ENCODE results near the gene CRTC1.
"Not testable (repeated sequence)": the region's sequence is repeated elsewhere in the genome, so short reads cannot be mapped to it uniquely, and the experiment has no call there.

The CRTC1 gene

GRCh38 chr19:18669883-18670282 is 13.6 kb upstream of the CRTC1 start:
- DNase-seq: no peak

- DNase-seq: no peak
Measured at GRCh38 chr19:18670312-18670711, 13.2 kb upstream of the CRTC1 start.

DNA sequence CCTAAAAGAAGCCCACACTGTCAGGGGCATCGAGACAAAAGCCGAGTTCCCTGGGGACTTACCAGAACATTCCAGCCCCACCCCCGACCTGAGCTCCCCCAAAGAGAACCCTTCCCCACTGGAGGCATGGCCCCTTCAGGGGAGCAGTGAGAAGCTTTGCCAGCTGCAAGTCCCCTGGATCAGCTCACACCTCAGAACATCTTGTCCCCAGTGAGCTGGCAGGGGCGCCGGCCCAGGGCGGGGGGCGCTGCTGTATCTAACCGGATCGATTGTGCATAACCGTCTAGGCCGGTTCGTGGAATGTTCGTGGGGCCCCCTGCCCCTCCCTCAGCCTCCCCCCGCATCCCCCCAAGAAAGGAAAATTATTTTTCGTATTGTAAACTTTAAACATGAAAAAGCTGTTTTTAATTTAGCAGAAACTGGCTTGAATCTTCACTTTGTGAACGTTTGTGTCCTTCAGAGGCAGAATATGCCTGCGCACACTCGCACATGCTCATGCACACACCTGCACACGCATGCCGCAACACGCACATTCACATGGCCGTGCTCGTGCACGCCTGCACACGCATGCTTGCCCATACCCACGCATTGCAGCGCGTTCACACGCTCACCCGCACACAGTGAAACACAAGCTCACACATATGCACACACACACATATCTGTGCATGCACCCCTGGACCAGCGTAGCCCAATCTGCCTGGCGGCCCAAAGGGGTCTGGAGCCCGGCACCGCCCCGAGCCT is 12.0 kb upstream of the CRTC1 start:
- no peak for DNase-seq

GRCh38 chr19:18672044-18672451 is 11.4 kb upstream of the CRTC1 start:
- DNase-seq: no peak

DNA sequence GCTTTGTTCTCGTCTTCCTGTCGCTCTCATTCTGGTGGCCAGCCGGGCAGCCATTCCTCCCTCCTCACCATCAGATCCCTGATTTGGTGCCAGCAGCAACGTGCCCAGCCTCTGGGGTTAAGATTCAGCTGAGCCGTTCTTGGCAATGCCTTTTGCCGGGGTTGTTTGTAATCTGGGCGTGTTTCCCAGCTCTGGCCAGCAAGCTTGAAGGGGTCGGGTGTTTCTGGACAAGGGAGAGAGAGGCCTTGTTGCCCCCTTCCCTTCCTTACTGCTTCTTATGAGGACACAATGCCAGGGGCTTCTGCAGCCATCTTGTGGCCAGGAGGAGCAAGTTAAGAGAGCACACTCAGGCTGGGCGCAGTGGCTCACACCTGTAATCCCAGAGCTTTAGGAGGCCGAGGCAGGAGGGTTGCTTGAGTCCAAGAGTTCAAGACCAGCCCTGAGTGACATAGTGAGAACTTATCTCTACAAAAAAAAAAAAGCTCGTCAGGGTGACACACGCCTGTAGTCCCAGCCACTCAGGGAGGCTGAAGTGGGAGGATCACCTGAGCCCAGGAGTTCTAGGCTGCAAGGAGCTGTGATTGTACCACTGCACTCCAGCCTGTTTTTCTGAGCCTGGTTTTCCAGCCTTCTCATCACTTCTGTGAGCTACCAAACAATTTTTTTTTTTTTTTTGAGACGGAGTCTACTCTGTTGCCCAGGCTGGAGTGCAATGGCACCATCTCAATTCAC is 10.7 kb upstream of the CRTC1 start:
- peak; percentile 68 for DNase-seq

DNA sequence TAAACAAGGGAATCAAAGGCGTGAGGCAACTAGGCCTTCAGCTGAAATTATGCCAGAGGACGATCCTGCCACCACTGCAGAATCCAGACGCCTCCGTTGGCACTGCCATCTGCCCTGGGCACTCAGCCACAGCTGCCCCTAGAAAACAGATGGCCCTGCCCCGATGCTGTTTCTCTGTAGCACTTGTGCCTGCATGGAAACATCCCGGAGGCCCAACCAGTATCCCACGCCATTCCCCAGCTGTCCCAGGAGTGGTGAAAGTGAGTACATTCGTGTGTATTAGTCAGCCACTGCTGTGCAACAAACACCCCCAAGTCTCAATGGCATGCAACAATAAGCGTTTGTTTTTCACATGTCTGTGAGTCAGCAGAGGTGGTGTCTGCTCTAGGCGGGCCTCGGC is 8.9 kb upstream of the CRTC1 start:
- DNase-seq: no peak

- no peak for DNase-seq
Measured at GRCh38 chr19:18675779-18676178, 7.7 kb upstream of the CRTC1 start.

GRCh38 chr19:18676692-18677091 is 6.8 kb upstream of the CRTC1 start:
- no peak for DNase-seq

GRCh38 chr19:18677156-18677555 is 6.3 kb upstream of the CRTC1 start:
- DNase-seq: no peak

DNA sequence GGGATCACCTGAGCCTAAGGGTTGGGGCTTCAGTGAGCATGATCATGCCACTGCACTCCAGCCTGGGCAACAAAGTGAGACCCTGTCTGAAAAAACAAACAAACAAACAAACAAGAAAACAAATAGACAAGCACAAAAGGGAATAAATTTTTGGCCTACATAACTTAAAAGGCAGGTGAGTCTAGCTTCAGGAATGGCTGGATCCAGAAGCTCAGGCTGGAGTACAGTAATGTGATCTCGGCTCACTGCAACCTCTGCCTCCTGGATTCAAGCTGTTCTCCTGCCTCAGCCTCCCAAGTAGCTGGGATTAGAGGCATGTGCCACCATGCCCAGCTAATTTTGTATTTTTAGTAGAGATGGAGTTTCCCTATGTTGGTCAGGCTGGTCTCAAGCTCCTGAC is 3.3 kb upstream of the CRTC1 start:
- DNase-seq: not testable (repeated sequence)

DNA sequence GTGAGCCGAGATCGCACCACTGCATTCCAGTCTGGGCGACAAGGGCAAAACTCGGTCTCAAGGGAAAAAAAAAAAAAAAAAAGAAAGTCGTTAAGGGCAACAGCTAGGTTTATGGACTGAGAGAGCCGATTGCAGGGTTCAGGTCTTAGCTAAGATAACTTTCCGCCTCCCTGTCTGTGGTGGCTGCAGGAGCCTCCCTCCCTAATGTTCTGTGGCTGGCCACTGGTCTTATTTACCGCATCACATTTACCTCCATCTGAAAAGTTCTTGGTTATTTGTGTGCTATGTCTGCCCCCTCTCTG is 722 bp upstream of the CRTC1 start:
- no peak for DNase-seq

DNA sequence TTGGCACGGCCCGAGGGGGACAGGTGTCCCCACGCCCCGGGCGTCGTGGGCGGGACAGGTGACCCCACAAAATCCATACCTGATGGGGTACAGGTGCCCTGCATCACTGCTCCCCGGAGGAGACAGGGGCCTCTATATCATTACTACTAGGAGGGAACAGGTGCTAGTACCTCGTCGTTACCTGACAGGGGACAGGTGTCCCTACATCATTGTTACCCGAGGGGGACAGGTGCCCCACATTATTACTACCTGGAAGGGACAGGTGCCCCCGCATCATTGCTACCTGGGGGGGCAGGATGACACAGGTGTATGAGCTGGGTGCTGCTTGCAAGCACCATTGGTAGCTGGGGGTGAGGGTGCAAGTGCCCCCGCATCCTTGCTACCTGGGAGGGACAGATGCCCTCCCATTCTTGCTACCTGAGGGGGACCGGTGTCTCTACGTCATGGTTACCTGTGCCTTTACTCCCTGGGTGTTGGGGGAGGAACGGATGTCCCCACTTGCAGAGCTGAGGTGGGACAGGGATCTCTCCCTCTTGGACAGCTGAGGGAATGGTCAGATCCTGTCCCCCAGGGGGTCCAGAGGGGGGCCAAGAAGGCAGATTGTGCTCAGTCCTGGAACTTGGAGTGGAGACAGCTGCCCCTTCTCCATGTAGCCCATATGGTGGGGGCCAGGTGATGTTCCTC is 620 bp downstream of the CRTC1 start:
- no peak for DNase-seq

GRCh38 chr19:18684642-18684993 is 1.1 kb downstream of the CRTC1 start:
- peak; percentile 26 for DNase-seq

GRCh38 chr19:18685597-18686190 is 2.2 kb downstream of the CRTC1 start:
- no peak for DNase-seq

DNA sequence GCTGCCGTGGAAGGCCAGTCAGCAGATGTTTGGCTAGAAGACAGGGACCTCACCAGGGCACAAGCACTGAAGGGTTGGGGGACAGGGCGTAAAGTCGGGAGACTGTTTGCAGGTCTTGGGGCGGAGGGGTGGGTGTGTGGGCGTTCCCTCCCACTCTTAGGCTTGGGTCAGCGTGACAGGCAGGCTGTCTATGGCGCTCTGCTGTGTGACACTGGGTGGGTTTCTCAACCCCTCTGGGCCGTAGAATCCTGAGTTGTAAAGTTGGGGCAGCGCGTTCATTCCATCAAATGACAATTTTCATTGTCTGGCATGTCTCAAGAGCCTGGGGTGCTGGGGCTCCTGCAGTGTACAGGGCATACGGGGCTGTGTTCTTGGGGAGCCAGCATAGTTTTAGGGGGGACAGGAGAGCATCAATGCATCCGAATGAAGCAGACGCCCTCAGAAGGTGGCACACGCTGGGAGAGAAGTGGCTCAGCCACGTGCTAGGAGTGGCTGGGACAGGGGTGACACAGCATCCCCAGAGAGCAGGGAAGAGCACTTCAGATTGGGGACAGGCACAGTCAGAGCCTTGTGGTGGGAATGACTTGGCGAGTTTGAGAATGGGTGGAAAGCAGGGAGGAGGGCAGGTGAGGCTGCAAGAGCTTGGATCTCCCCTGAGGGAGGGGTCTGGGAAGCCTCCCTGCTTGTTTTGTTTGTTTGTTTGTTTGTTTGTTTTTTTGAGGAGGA is 4.4 kb downstream of the CRTC1 start:
- DNase-seq: peak; percentile 12

DNA sequence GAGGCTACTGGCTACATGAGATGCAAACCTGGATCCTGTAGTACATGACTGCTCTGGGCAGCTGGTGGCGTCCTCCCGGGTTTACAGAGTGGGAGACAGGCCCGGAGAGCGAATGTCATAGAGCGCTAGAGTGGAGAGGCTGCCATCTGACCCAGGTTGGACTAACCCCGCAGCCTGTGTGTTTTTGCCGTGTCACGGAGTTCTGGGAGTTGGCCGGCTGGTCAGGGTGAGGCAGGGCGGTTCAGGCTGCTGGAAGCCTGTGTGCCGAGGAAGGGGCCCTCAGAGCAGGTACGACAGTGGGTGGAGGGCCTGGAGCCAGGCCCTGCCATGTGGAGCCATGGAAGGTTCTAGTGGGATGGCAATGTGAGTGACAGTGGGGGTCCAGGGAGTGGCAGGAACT is 12.5 kb downstream of the CRTC1 start:
- DNase-seq: no peak

- DNase-seq: peak; percentile 16
Measured at GRCh38 chr19:18697680-18698079, 14.2 kb downstream of the CRTC1 start.

DNA sequence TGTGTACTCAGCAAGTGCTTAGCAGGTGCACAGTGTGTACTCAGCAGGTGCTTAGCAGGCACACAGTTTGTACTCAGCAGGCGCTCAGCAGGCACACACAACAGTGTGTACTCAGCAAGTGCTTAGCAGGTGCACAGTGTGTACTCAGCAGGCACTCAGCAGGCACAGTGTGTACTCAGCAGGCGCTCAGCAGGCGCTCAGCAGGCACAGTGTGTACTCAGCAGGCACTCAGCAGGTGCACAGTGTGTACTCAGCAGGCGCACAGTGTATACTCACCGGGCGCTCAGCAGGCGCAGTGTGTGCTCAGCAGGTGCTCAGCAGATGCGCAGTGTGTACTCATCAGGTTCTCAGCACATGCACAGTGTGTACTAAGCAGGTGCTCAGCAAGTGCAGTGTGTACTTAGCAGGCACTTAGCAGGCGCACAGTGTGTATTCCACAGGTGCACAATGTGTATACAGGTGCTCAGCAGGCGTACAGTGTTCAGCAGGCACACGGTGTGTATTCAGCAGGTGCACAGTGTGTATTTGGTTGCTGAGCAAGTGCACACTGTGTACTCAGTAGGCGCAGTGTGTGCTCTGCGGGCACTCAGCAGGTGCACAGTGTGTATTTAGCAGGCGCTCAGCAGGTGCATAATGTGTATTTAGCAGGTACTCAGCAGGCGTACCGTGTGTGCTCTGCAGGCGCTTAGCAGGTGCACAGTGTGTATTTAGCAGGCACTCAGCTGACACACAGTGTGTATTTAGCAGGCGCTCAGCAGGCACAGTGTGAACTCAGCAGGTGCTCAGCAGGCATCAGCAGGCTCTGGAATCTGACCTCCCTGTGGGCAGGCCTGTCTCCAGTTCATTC is 15.1 kb downstream of the CRTC1 start:
- no peak for DNase-seq

DNA sequence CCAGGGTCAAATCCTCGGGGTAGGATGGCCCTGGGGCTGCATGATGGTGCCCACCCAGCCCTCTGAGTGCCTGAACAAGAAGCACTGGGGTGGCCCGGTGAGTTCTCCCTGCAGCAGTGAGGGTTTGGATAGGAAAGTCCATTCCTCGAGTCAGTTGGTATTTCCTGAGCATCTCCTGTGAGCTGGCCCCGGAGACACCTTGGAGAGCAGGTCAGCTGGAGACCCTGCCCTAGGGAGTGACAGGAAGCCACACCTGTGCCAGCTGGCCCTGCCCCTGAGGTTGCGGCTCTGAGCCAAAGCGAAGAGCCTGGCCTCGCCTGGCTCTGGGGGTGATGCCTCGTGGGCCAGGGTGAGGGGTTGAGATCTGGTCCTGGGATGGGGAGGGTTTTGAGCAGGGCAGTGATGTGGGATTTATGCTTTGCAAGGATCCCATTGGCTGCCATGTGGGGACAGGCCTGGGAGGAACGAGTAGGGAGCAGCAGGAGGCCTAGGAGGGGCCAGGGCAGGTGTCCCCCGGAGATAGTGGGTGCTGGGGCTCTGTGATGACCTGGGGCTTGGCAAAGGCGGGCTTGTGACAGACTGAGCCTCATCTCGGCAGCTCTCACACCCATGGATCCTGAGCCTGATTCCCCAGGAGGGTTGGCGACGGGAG is 16.0 kb downstream of the CRTC1 start:
- no peak for DNase-seq

- DNase-seq: peak; percentile 75
Measured at GRCh38 chr19:18700501-18701249, 17.2 kb downstream of the CRTC1 start.

GRCh38 chr19:18701250-18701608 is 17.7 kb downstream of the CRTC1 start:
- no peak for DNase-seq
